Stimulated activated CD4-positive, alpha-beta T cell treated with anti-CD3 and anti-CD28 coated beads, Interleukin-4, amount 100 ng/mL, for 48 hours (primary cell): ENCODE results near the gene CCR6.
"Not testable (repeated sequence)": the region's sequence is repeated elsewhere in the genome, so short reads cannot be mapped to it uniquely, and the experiment has no call there.

ENCODE experiments used
- DNase-seq, 2 donors: peaks; one replicate each; pipeline ENCODE4 v3.0.0-alpha.2; 2020; ENCODE audit warnings: low read depth in 2 of 2

The CCR6 gene

DNA sequence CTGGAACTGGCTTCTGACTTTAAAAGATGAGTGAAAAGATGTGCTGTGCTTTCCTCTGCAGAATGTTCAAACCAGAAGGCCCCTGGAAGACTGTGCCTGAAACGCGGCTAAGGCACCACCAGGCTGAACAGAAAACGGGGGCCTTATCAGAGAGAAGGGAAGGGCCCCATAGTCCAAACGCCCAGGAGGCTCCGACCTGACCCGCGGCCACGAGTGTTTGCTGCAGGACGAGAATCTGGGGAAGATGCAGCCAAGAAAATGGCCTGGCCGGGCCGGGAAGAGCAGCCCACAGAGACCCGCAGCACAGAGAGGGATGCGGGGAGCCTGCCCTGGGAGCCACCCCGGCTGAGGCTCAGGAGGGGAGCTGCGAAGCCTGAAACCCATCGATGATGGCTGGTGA is 45.4 kb downstream of the CCR6 start:
- DNase-seq, result not testable (repeated sequence)

DNA sequence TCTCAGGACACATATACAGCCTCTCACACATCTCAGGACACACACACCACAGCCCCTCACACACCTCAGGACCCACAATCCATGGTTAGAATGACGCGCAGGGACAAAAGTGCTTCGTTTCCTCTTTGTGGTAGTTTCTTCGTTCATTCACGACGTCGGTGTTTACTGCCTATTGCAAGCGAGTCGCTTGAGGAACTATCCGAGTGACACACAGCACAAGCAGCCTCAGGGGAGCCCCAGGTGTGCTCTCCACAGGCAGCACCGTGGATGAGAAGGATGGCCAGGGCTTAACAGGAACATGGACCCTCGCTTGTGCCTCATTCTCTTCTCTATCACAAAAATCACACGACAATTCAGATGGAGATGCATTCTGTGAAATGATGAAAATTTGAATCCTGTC is 47.0 kb downstream of the CCR6 start:
- DNase-seq, result not testable (repeated sequence)

DNA sequence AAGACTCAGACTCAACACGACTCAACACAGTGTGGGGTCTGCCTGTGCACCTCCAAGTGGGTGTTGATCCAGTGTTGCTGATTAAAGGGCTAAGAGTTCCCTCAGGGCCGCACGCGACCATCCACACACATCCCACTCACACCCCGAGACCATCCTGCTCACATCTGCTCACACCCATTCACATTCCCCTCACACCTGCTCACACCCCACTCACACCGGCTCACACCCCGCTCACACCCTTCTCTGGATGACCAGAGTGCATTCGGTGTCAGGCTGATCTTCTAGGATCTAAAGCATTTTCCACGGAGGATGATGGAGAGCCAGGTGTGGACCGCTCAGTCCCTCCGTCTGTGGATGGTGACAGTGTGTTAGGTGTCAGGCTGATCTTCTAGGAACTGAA is 48.4 kb downstream of the CCR6 start:
- DNase-seq, result not testable (repeated sequence)

DNA sequence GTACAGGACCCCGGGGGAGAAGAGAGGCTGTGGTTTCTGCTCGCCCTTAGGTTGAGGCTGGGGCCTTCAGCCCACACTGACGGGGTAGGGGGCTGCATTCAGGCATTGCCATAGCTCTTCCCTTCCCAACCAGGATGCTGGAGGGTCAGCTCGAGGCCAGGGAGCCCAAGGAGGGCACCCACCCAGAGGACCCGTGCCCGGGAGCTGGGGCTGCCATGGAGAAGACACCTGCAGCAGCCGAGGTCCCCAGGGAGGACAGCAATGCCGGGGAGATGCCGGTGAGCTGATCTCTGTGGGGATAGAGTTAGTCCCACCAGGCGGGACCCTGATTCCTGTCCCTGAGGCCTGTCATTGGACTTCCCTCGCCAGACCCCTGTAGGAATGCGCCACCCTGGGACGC is 49.1 kb downstream of the CCR6 start:
- DNase-seq, result not testable (repeated sequence)

DNA sequence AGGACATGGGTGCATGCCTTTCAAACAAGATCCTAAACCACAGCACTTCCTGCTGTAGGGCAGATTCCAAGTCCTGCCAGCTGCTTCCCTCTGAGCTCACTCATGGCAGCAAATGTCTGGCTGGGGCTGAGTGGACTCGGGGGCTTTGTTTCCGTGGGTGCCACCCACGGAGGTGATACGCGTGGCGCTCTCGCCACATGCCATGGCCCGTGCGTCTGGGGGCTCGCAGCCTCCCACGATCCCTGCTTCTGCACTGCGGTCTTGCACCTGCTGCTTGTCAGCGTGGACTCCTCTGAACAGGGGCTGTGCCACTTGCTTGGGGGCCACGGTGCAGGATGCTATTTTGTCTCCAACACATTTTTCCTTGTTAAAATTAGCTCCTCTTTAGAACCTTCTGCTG is 54.4 kb downstream of the CCR6 start:
- DNase-seq, result not testable (repeated sequence)

DNA sequence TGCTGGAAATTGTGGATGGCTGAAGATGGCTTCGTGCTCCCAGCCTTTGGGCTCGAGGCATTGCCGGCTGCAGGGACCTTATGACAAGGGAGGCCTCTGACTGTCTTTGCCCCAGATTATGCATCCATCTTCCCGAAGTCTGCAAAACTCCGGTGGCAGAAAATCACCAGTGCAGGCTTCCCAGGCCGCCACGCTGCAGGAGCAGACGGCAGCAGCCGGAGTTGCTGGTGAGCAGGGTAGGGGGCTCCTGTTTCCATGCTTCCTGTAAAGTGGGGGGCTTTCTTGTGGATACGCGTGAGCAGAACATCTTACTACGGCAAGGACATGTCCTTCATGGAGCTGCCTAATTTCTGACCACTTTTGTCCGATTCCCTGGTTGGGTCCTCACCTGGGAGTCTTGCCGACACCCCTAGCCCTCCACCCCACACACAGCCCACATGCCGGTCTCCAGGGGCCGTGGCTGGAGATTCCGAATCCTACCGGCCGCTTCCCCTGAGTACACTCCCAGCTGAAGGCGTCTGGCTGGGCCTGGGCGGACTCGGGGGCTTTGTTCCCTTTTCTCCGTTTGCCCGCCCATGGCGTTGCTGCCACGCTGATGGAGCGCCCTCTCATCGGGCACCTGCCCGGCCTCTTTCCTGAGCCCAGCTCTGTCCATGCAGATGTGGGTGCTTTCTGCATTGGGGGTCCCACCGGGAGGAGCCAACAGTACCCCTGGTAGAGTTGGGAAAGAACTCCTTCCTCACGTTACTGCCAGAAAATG is 56.2 kb downstream of the CCR6 start:
- DNase-seq, result not testable (repeated sequence)

- DNase-seq, result not testable (repeated sequence)
These were observed 57.2 kb downstream of the CCR6 start for GRCh38 chr6:167180086-167180485.

GRCh38 chr6:167181351-167181750 is 58.5 kb downstream of the CCR6 start:
- not testable (repeated sequence) for DNase-seq

DNA sequence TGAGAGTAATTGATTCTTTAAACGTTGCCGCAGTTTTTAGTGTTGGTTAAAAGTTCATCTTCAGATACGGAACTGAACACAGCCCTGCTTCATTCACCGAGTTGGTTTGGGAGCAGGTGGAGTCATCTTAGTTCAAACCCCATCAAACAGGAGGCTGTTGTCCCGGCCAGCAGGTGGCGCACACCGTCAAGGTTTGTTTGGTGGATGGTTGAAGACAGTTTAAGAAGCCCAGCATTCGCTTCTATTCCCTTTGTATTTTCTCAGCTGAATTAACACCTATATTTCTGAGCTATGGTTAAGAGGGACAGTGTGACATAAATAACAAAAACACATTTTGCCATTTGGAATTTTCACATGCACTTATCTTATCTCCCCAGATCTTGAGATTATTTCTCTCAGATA is 60.0 kb downstream of the CCR6 start:
- DNase-seq, result not testable (repeated sequence)

DNA sequence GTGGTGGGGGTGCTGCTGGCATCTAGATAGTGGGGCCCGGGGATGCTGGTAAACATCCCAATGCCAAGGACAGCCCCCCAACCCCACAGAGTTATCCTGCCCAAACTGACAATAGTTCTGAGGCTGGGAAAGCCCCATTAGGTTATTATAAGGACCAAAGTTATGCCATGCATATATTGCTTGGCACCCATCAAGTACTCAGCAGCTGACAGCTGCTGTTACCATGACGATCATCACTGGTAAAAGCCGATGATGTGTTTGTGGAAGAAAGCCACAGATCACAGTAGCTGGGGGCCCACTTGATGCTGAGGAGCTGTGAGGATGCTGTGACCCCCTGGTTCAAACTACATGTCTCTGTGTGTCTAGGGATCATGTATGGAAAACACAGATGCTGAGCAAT is 62.2 kb downstream of the CCR6 start:
- not testable (repeated sequence) for DNase-seq

DNA sequence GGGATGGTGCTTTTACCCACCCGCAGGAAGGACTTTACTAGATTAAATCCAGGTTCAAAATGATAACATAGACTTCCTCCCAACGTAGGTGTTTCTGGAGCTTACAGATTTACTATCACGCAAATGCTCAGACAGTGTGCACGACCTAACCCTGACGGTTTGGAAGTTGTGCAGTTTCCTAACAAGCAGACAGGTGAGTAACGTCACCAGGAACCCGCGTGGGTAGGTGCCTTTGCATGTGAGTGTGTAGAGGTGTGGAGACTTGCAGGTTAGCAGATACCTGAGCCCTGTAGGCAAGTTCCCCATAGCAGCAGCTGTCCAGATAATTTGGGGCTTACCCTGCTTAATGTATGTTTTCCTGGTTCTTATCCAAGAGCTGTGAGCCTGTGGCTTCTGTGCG is 64.4 kb downstream of the CCR6 start:
- DNase-seq, result not testable (repeated sequence)
